Osteoblast (primary cell): ENCODE results near the gene MBD6. TPM values are rescaled to one million over a fixed set of nuclear protein-coding genes. Genes with fewer than 3 reads are reported as not detected.

Source experiments
- DNase-seq: peaks from one replicate; pipeline ENCODE4 v3.0.0; 2011; ENCODE audit warnings: low spot score, mixed read lengths; ENCODE audit not compliant: insufficient read length; ENCODE audit errors: missing footprints
- H2AFZ ChIP-seq: 2 replicates; pipeline ENCODE4 v1.6.0; 2011; ENCODE audit warnings: mild to moderate bottlenecking, low read length
- H3K27ac ChIP-seq: 2 replicates; pipeline ENCODE4 v1.5.1; 2011; ENCODE audit warnings: mild to moderate bottlenecking, low read depth, low read length, moderate library complexity
- H3K27me3 ChIP-seq: 2 replicates; pipeline ENCODE4 v1.6.0; 2012; ENCODE audit warnings: mild to moderate bottlenecking, control low read depth, inconsistent platforms, low read length, moderate library complexity; ENCODE audit not compliant: insufficient read depth
- H3K36me3 ChIP-seq: 2 replicates; pipeline ENCODE4 v1.5.1; 2011; ENCODE audit warnings: mild to moderate bottlenecking, low read length, control low read depth, moderate library complexity; ENCODE audit not compliant: insufficient read depth
- H3K4me1 ChIP-seq: 2 replicates; pipeline ENCODE4 v1.5.1; 2011; ENCODE audit warnings: mild to moderate bottlenecking, low read length, control low read depth, moderate library complexity; ENCODE audit not compliant: insufficient read depth
- H3K4me2 ChIP-seq: 2 replicates; pipeline ENCODE4 v1.6.0; 2011; ENCODE audit warnings: mild to moderate bottlenecking, low read length; ENCODE audit not compliant: insufficient read depth
- H3K4me3 ChIP-seq: fragments of 200-600 bp; sonication (generic); 3 replicates; pipeline ENCODE4 v1.5.1; 2012; ENCODE audit warnings: mild to moderate bottlenecking, low read length, inconsistent platforms; ENCODE audit not compliant: insufficient read depth
- H3K79me2 ChIP-seq: 2 replicates; pipeline ENCODE4 v1.6.0; 2012; ENCODE audit warnings: mild to moderate bottlenecking, low read length, control low read depth, inconsistent platforms; ENCODE audit not compliant: insufficient read depth
- H3K9me3 ChIP-seq: 2 replicates; pipeline ENCODE4 v1.5.1; 2011; ENCODE audit warnings: low read depth, low read length, control low read depth
- H4K20me1 ChIP-seq: 2 replicates; pipeline ENCODE4 v1.6.0; 2012; ENCODE audit warnings: mild to moderate bottlenecking, low read length, control low read depth; ENCODE audit not compliant: insufficient read depth
- CTCF ChIP-seq: IDR thresholded peaks from 2 replicates; pipeline ENCODE4 v1.5.1; 2011; ENCODE audit warnings: mild to moderate bottlenecking, low read depth, low read length, moderate library complexity; ENCODE audit errors: extremely low read depth
- total RNA-seq: library from RNA; depleted of rRNA; stranded (reverse); fragments of >200 nt; gene quantifications from 2 replicates; pipeline ENCODE4 v1.2.3, GENCODE V29; 2012

The MBD6 gene
- total RNA-seq, 1 donor, result 5.8 TPM

- TF ChIP-seq CTCF, result no peak
- no peak overlapping the region for H3K4me2 ChIP-seq
- no peaks in the 10 kb centered on the region for H3K9me3 ChIP-seq
- peaks cover 34% of the 10 kb centered on the region for H3K79me2 ChIP-seq
- H3K27ac ChIP-seq, result no peak overlapping the region
- H2AFZ ChIP-seq, result no peak overlapping the region
- peaks cover 27% of the 10 kb centered on the region for H3K4me1 ChIP-seq
- H3K36me3 ChIP-seq, result peaks cover 84% of the 10 kb centered on the region
- peaks cover 35% of the 10 kb centered on the region for H4K20me1 ChIP-seq
- no peak for DNase-seq
- no peaks in the 10 kb centered on the region for H3K27me3 ChIP-seq
- H3K4me3 ChIP-seq, result no peak overlapping the region
Measured at GRCh38 chr12:57514720-57515407, 7.8 kb upstream of the MBD6 start.

GRCh38 chr12:57515408-57515933 is 7.2 kb upstream of the MBD6 start:
- Histone ChIP-seq H3K9me3 (no peaks in the 10 kb centered on the region), H3K27ac (no peak overlapping the region), H3K36me3 (peaks cover 81% of the 10 kb centered on the region), H2AFZ (no peak overlapping the region), H4K20me1 (peaks cover 39% of the 10 kb centered on the region), H3K4me3 (no peak overlapping the region), H3K4me1 (peaks cover 27% of the 10 kb centered on the region), H3K79me2 (peaks cover 38% of the 10 kb centered on the region), H3K27me3 (no peaks in the 10 kb centered on the region), H3K4me2 (no peak overlapping the region)
- DNase-seq, result no peak
- TF ChIP-seq CTCF, result no peak

- no peaks in the 10 kb centered on the region for H3K9me3 ChIP-seq
- TF ChIP-seq CTCF, result no peak
- no peak overlapping the region for H2AFZ ChIP-seq
- peaks cover 75% of the 10 kb centered on the region for H3K36me3 ChIP-seq
- H3K4me1 ChIP-seq, result peaks cover 31% of the 10 kb centered on the region
- no peak overlapping the region for H3K4me2 ChIP-seq
- no peaks in the 10 kb centered on the region for H3K27me3 ChIP-seq
- peaks cover 38% of the 10 kb centered on the region for H3K79me2 ChIP-seq
- no peak for DNase-seq
- peaks cover 39% of the 10 kb centered on the region for H4K20me1 ChIP-seq
- no peak overlapping the region for H3K4me3 ChIP-seq
- H3K27ac ChIP-seq, result peak overlapping the region; percentile 99
Measured at GRCh38 chr12:57515934-57516541, 6.6 kb upstream of the MBD6 start.

GRCh38 chr12:57516617-57517153 is 5.9 kb upstream of the MBD6 start:
- Histone ChIP-seq H3K4me1 (peaks cover 37% of the 10 kb centered on the region), H2AFZ (no peak overlapping the region), H3K79me2 (peaks cover 38% of the 10 kb centered on the region), H3K27me3 (no peaks in the 10 kb centered on the region), H3K4me2 (peak overlapping the region; percentile 21), H3K9me3 (no peaks in the 10 kb centered on the region), H4K20me1 (peaks cover 39% of the 10 kb centered on the region), H3K4me3 (no peak overlapping the region), H3K36me3 (peaks cover 68% of the 10 kb centered on the region), H3K27ac (peak overlapping the region; percentile 99)
- no peak for TF ChIP-seq CTCF
- DNase-seq, result no peak
